LNCaP clone FGC (cell line): ENCODE data around the gene FIGNL2.

Experiments used
- DNase-seq: peaks from one replicate; pipeline ENCODE4 v3.0.0-alpha.2; 2011; ENCODE audit warnings: low read depth
- H3K4me3 ChIP-seq: 2 replicates; pipeline ENCODE4 v1.5.1; 2011; ENCODE audit warnings: mild to moderate bottlenecking, low read depth, low read length, control low read depth
- TF ChIP-seq, protein P1 (sequence below): IDR thresholded peaks from 2 replicates; pipeline ENCODE4 v1.5.1; 2012; ENCODE audit warnings: mild to moderate bottlenecking; ENCODE audit not compliant: control insufficient read depth, insufficient read depth; ENCODE audit errors: extremely low read depth

The FIGNL2 gene

DNA sequence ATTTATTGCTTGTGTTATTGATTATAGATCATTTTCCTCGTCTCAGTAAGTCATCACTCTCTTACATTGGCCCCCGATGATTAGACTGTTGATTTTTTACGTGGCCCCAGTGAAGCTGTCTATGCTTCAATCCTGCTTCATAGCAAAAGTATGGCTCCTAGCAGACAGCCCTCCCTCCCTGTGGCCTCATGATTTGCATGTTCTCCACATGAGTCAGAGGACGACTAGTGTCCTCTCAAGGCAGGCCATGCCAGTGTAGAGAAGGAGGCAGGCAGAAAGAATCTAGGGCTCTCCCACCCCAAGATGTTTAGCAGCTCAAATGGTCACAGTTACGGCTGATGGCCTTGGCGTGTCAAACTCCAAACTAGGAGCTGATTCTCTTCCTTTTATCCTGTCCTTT, 59.6 kb downstream of the FIGNL2 start:
- H3K4me3 ChIP-seq = no peak overlapping the region
- TF ChIP-seq, protein P1, sequence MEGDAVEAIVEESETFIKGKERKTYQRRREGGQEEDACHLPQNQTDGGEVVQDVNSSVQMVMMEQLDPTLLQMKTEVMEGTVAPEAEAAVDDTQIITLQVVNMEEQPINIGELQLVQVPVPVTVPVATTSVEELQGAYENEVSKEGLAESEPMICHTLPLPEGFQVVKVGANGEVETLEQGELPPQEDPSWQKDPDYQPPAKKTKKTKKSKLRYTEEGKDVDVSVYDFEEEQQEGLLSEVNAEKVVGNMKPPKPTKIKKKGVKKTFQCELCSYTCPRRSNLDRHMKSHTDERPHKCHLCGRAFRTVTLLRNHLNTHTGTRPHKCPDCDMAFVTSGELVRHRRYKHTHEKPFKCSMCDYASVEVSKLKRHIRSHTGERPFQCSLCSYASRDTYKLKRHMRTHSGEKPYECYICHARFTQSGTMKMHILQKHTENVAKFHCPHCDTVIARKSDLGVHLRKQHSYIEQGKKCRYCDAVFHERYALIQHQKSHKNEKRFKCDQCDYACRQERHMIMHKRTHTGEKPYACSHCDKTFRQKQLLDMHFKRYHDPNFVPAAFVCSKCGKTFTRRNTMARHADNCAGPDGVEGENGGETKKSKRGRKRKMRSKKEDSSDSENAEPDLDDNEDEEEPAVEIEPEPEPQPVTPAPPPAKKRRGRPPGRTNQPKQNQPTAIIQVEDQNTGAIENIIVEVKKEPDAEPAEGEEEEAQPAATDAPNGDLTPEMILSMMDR = no peak
- no peak for DNase-seq

DNA sequence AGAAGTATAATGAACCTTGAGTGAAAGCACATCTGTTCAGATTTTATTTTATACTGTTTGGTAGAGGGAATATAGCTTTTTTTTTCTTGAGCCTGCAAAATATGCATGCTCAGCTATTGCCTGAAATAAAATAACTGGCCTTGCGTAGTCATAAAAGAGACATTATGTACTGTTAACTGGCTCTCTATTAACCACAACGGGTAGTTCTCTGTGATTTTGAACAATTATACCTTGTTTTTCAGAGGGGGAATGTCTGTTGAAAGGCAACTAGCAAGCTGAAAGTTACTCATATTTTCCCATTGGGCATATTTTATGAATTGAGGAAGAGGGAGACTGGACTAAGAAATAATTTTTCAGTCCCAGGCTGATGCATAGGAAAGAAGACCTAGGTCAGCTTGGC, 62.6 kb downstream of the FIGNL2 start:
- TF ChIP-seq, protein P1 = no peak
- DNase-seq = no peak
- no peak overlapping the region for H3K4me3 ChIP-seq

DNA sequence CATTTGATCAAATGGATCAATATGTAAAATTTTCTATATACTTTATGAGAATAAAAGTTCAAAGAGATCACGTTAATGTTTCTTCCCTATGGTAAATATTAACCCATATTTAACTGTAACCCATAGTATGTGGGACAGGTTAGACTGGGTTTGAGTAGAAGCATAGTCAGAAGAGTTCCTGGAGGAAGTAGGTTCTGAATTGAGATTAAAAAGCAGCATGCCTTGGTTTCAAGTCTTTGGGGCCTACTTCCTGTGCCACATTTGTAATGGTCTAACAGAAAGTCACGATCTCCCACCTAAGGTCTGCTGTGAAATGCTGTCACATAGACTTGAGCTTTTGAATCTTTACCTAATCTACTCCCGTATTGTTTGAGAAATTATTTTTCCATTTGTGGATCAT, 63.8 kb downstream of the FIGNL2 start:
- TF ChIP-seq, protein P1 = no peak
- H3K4me3 ChIP-seq = no peak overlapping the region
- DNase-seq = no peak

DNA sequence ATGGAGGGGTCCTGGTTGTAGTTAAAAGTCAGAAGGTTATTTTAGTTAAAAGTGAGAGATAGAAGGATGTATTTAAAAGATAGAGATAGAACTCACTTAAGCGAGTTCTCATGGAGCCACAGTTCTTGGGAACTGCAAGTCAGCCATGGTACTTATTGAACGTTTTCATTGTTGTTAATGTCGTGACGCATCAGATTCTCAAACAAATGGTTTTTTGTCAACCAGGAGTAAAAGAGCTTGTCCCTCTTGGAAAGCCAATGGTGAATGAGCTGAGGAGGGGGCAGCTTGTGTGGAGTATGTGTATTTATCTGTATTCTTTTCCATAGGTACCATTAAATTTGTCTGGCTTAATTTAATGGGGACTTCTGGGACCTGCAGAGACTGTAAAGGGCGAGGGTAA, 68.6 kb downstream of the FIGNL2 start:
- H3K4me3 ChIP-seq = no peak overlapping the region
- no peak for DNase-seq
- TF ChIP-seq, protein P1 = no peak

DNA sequence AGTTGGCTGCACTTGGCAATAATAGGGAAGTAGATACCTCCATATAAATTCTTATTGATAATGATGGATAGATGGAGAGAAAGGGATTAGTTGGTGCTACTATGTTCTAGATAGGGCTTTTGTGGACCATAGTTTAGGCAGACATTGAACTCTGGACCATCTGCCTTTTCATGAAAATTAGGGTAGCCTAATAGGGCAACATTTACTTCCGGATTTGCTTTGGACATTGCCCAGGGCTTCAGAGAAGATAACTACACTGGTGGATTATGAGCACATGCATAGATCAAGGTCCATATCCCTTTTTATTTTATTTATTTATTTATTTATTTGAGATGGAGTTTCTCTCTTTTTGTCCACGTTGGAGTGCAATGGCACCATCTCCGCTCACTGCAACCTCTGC, 70.5 kb downstream of the FIGNL2 start:
- no peak for DNase-seq
- no peak overlapping the region for H3K4me3 ChIP-seq
- TF ChIP-seq, protein P1 = no peak

DNA sequence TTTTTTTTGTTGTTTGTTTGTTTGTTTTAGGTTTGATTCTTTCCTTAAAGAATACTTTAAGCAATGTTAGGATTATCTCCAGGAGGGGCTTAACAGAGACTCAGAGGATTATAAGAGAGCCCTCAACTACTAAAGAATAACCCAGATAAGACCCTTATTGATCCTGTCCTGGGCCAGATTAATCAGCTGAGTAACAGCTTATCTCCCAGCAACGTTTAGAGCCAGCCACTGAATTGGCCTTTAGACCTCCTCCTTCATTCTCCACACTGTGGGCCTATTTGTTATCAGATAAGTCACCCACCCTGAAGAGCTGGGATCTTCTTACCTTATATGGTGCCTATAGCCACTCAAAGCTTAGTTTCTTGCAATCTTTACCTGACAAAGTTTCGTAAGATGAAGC, 71.1 kb downstream of the FIGNL2 start:
- TF ChIP-seq, protein P1 = no peak
- no peak for DNase-seq
- no peak overlapping the region for H3K4me3 ChIP-seq

DNA sequence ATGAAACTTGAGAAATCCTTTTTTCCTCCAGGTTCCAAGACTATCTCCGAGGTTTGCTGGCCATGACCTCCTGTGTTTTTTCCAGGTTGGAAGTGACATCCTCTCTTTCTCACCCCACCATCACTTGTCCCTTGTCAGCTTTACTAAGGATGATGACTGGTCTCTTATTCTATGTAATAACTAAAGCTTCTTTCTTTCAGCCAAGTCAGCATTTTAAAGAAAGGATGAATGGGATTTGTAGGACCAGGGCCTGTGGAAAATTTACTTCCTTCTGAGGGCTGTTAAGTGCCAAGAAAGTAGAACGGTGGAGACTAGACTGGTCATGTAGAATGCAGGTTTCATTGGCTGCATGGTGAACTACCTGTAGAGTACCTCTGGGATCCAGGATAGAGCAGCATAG, 73.6 kb downstream of the FIGNL2 start:
- no peak overlapping the region for H3K4me3 ChIP-seq
- TF ChIP-seq, protein P1 = no peak
- DNase-seq = no peak
